Measurements from ENCODE around the gene PLPPR1.

- TF ChIP-seq, protein P1, sequence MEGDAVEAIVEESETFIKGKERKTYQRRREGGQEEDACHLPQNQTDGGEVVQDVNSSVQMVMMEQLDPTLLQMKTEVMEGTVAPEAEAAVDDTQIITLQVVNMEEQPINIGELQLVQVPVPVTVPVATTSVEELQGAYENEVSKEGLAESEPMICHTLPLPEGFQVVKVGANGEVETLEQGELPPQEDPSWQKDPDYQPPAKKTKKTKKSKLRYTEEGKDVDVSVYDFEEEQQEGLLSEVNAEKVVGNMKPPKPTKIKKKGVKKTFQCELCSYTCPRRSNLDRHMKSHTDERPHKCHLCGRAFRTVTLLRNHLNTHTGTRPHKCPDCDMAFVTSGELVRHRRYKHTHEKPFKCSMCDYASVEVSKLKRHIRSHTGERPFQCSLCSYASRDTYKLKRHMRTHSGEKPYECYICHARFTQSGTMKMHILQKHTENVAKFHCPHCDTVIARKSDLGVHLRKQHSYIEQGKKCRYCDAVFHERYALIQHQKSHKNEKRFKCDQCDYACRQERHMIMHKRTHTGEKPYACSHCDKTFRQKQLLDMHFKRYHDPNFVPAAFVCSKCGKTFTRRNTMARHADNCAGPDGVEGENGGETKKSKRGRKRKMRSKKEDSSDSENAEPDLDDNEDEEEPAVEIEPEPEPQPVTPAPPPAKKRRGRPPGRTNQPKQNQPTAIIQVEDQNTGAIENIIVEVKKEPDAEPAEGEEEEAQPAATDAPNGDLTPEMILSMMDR (IDR thresholded peaks at IDR 0.05; ENCODE audit: low read length) = no peak
- no peak for TF ChIP-seq EZH2 (IDR thresholded peaks at IDR 0.05; ENCODE audit: borderline replicate concordance, low read length)
These were observed 294.6 kb downstream of the PLPPR1 start for GRCh38 chr9:101323129-101323528.

Measured in OCI-LY1 (cell line).